HG02642 (cell line): ENCODE measurements around the gene NEBL.

Experiments used
- ATAC-seq: cut with Tn5 transposase; IDR thresholded peaks from one replicate; pipeline ENCODE4 v1.9.1; 2021; ENCODE audit warnings: mild to moderate bottlenecking; ENCODE audit not compliant: unreplicated experiment, poor library complexity

The NEBL gene

DNA sequence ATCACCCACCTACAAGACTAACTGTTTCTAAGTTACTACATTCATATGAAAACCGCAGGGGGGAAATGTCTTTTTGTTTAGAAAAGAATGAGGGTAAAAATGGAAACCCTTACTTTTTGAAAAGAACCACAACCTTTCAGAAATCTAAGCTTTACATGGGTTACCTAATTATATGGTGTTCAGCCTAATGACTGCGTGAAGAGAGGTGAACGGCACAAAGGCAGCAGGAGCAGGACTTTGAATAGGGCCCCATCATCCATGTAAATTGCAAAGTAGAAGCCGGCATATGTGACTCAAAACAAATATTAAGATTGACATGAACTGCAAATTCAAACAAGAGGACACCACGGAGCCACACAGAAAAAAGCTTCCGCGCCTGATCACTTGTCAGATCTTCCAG lies 25.1 kb downstream of the NEBL start:
- no peak for ATAC-seq

DNA sequence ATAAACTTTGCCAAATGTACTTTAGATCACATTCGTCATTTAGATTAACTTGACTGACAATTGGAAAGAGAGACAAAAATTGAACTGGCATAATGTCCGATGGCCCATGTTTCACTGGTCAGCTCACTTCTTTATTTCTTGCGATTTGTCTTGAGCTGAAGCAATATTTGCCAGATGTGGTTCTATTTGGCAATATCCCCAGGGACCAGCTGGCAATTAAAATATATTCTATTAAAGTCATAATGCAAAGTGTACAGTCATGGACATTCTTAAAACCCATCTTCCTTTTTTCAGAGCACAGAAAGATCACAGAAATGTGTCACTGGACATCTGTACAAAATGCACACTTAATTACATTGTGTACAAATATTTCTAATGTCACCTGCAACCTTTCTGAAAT lies 26.3 kb downstream of the NEBL start:
- ATAC-seq: no peak

GRCh38 chr10:20863008-20863407 lies 34.1 kb downstream of the NEBL start:
- no peak for ATAC-seq

DNA sequence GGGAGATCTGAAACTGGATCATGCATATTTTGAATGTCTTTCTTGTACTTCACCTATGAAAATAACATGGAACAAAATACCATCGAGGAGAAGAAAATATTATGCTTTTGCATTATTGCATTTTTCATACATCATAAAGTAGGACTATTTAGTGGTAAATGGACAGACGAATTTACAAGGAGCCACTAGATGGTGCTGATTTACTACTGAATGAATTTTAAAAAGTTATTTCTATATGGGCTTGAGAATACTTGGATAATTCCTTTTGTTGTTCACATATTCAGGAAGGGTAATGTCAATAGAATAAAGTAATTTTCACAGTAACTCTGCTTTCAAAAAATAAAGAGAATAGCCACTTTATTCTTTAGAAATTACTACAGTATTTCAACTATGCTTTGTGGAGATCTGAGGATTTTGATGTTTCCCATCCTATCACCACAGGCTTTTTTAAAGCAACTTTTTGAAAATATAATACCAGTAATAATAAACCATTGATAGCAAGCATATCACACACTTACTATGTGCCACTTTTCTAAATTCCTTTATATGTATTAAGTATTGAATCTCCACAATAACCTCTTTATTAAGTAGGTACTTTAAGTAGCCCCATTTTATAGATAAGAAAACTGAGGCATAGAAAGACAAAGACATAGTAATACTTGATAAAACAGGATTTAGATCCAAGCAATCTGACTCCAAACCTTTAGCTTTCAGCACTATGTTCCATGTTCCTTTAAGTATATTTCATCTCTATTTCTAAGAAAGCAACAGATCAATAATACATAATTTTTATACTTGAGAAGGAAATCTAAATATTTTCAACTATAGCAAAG lies 38.6 kb downstream of the NEBL start:
- ATAC-seq: no peak

- no peak for ATAC-seq
Observed at GRCh38 chr10:20856484-20856883, 40.6 kb downstream of the NEBL start.

DNA sequence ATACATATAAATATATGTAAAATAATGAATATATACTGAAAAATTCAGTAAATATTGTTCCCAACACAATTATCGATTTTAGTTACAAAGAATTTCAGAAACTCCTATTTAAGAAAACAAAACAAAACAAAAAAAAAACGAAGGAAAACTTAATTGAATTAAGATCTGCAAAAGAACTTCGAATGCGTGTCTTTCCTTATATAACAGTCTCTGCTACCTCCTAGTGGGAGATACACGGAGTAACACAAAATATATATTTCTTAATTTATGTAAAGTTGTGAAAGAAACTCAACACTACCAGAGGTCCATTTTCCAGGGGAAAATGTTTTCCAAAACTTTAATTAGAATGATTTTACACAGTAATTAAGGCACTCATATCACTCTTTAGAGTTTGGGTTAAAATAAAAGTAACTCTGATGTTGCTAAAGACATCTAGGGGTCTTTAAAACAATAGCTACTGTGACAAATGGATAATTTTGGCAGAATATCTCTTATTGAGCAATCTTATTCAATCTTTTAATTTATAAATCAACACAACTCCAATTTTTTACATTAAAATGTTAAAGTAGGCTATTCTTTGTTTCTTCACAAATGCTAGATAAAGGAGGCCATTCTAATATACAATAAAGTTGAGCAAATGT lies 41.6 kb downstream of the NEBL start:
- no peak for ATAC-seq

DNA sequence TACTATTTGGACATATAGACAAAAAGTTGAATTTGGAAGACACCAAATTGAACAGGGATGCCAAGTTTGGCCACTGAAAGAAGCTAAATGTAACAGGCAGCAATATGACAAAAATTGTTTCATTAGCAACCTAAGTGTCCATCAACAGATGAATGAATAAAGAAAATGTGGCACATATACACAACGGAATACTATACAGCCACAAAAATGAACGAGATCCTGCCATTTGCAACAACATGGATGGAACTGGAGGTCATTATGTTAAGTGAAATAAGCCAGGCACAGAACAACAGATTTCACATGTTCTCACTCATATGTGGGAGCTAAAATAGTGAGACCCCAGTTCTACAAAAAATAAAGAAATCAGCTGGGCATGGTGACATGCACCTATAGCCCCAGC lies 43.8 kb downstream of the NEBL start:
- ATAC-seq: no peak

DNA sequence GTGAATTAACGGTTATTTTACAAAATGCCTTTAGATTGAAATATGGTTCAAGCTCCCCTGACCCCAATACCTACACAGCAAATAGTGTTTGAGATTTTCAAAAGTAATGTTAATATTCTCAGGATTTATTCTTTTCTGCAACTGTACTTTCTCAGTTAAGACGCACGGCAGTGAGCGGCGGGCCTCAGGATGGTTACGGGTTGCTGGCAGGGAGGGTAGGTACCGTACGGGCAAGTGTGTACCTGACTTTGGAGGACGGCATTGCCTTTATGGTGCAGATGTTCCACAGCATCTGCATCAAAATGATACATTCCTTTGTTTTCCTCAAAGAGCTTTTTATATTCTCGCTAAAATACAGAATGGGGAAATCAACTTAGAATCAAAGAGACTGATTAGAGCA lies 44.8 kb downstream of the NEBL start:
- no peak for ATAC-seq

DNA sequence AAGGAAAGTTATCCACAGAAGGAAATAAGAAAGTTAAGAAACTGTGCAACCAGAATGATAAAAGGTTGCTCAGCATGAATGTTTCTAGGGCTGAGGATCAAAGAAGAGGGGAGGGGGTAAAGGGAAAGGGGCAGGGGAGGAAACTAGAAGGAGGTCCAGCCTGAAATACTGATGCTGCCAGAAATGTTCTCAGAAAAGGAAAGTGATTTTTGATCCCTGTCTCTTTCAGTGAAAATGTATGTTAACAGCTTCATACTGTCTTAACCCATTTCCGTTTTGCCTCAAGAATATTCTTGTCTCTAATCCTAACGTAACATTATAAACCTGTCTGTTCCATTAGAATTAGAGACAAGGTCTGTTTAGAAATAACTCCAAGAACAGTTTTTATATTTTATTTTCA lies 49.6 kb downstream of the NEBL start:
- no peak for ATAC-seq

DNA sequence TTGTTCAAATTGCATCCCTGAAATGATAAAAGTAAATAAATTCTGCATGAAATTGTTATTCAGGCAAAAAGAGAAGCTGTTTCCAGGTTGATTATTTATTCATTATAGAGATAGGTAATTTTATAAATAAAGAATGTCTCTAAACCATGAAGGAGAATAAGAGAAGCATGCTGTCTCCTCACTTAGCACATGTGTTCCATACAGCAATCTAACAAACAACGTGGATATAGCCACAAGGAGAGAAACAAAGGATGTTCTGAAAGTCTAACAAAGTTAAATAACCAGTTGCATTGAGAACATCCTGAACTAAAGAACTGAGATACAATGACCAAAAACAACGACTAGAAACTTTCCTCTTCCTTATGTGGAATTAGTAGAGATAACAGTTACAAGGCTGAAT lies 50.8 kb downstream of the NEBL start:
- ATAC-seq: no peak

DNA sequence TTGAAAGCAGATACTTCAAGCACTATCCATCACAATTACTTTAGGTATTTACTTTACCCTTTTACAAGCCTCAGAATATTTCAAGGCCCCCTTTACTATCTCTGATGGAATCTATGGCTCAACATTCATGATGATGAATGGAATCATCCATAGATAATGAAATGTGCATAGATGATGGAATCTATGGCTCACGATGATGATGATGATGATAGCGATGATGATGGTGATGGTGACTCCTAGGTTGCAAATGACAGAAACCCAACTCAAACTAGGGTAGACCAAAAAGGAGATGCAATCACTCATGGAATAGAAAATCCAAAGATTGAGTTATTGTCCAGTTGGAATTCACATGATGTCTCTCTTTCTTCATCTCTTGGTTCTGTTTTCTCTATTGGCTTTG lies 55.7 kb downstream of the NEBL start:
- no peak for ATAC-seq

- ATAC-seq: no peak
Observed at GRCh38 chr10:20839910-20840309, 57.2 kb downstream of the NEBL start.

GRCh38 chr10:20839141-20839540 lies 58.0 kb downstream of the NEBL start:
- no peak for ATAC-seq

DNA sequence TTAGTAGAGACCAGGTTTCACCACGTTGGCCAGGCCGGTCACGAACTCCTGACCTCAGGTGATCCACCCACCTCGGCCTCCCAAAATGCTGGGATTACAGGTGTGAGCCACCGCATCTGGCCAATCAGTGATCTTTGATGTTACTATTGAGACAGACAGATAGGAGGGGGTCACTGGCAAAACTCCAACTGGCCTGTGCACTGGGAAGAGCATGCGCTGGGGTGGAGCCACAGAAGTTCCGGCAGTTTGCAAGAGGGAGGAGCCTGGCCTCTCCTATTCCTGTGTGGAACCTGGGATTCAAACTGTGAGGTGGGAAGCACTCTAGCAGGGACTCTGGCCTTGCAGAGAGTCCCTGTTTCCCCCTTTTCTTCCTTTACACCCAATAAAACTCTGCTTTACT lies 60.7 kb downstream of the NEBL start:
- ATAC-seq: no peak

DNA sequence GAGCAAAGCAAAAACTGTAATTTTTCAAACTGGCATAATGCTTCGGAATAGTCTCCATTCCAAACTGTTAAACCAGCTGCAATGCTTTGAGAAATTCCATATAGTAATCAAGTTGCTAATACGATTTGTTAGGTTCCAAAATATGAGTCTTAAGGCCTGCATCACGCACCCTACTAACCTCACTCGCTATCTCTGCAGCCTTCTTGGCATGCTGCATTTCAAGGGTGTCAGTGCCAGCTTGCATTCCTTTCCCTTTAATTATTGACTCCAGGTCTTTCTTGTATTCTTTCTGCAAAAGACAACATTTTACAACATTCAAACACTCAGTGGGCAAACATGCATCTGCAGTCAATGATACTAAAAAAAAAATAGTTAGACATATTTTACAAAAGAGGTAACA lies 61.8 kb downstream of the NEBL start:
- ATAC-seq: no peak

DNA sequence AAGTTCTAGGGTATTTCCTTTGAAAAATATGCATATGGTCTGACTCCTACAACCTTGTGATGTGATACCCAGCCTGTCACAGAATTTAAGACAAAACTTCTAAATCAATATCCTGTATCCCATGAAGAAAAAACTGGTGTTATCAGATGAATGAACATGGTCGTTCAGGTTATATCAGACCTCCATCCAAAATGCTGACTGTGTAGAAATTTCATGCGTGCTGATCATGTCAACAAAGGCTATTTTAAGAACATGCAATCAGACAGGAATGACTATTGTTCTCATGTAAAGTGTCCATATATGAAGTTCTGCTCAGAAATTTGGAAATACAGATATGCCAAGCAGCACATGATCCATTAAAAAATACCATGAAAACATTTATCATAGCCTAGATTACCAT lies 62.3 kb downstream of the NEBL start:
- no peak for ATAC-seq

DNA sequence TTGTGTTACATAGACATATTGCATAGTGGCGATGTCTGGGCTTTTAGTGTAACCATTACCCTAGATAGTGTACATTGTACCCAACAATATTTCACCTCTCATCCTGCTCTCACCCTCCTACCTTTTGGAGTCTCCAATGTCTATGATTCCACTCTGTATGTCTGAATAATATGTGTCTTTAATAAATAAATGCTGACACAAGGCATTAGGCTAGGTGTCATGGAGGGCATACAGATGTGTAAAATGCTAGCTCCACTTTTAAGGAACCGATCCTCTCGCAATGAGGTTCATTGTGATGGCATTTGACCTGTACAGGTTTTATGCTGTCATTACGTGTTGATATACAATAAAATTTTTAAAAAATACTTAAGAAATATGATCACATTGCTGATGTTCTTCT lies 74.3 kb downstream of the NEBL start:
- ATAC-seq: no peak

DNA sequence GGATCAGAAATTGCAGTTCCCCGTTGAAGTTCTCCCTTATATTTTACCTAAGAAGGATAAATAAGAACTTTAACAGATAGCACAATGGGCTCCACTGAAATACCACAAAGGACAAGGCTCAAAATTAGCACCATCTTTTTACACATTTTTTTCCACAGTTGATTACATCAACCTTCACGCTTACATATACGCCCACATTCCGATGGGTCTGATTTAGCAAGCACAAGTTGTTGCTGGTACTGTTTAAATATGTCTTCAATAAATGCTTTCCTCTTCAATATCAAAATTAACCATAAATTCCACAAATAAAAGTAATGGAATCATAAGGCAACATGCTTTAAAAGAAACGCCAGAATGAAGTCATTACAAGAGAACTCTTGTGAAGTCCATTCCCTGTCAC lies 79.5 kb downstream of the NEBL start:
- ATAC-seq: no peak

DNA sequence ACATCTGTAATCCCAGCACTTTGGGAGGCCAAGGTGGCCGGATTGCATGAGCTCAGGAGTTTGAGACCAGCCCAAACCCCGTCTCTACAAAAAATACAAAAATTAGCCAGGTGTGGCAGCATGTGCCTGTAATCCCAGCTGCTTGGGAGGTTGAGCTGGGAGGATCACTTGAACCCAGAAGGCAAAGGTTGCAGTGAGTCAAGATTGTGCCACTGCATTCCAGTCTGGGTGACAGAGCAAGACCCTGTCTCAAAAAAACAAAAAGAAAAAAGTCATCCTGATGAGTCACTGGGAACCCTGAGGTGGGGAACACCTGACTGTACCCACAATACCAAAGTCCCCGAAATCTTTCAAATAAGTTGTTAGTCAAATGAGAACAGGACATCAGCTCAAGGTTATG lies 80.0 kb downstream of the NEBL start:
- no peak for ATAC-seq

DNA sequence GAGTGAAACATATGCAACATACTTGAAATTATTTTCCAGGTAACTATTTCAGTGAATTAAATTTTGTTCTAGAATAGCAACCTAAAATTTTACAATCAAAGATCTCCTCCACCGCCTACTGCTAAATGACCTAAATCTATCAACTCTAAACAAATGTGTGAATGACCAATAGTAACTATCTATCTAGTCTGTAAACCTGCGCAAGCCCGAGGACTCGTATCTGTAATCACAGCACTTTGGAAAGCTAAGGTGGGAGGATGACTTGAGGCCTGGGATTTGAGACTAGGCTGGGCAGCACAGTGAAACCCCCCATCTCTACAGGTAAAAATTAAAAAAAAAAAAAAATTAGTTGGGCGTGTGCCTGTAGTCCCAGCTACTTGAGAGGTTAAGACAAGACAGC lies 83.0 kb downstream of the NEBL start:
- ATAC-seq: no peak

DNA sequence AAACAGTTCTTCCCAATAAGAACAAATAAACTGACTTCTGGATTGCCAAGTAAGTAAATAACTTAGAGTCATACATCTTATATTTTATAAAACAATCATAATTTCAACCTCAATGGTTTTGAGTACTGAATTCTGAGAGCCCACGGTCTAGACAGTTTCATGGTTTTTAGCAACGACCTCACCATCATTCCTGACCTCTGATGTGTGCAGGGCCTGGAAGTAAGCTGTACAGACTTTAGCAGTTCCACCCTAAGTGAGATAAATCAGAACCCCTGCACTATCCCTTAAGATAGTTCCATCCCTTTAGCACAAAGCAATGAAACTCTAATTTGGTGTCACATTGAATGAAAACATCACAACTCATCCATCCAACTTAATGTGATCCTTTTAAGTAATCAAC lies 86.0 kb downstream of the NEBL start:
- no peak for ATAC-seq

- no peak for ATAC-seq
Observed at GRCh38 chr10:20809631-20810030, 87.5 kb downstream of the NEBL start.
